C1 segment of cervical spinal cord (tissue), 14 donors: ENCODE data around the gene GPC6.

Source experiments
- DNase-seq, 14 donors: peaks; one replicate each; lab custom pipeline; 2025; lab: John Stamatoyannopoulos, UW

Gene GPC6

GRCh38 chr13:94112731-94113130 is 886.1 kb downstream of the GPC6 start:
- no peak for DNase-seq

DNA sequence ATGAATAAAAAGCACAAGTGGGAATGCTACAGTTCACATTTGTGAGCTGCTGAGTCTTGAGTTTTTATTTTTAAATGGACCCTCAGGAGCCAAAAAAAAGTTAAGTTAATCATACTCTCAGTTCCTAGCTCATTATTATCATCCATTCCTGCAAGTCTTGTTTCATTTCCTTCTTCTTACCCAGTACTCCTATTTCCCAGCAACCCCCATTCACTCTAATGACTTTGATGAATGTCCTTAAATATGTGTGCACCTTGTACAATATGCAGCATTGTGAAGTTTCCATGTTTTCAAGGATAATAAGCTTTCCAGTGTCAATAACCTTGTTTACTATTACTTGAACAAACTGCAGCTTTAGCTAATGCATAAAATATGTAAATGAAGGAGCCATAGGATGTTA is 886.6 kb downstream of the GPC6 start:
- no peak for DNase-seq

- DNase-seq, result no peak
These were observed 887.6 kb downstream of the GPC6 start for GRCh38 chr13:94114166-94114565.

DNA sequence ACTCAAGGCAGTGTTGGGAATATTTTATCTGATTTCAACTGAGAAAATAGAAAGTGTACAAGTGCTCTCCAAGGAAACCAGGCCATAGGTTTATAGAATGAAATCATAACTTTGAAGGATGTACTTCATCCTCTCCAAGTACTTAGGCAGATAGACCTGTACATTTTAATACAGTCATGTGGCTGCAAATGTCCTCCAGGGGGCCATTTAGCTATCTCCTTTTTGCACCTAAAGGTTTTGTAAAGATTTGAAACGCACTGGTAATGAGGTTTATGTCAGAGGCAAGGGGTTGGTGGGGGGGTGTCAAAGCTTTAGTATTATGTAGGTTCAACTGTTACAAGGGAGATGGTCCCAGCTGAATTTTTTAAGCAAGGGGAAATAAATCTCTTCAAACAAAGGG is 888.4 kb downstream of the GPC6 start:
- DNase-seq, result no peak

DNA sequence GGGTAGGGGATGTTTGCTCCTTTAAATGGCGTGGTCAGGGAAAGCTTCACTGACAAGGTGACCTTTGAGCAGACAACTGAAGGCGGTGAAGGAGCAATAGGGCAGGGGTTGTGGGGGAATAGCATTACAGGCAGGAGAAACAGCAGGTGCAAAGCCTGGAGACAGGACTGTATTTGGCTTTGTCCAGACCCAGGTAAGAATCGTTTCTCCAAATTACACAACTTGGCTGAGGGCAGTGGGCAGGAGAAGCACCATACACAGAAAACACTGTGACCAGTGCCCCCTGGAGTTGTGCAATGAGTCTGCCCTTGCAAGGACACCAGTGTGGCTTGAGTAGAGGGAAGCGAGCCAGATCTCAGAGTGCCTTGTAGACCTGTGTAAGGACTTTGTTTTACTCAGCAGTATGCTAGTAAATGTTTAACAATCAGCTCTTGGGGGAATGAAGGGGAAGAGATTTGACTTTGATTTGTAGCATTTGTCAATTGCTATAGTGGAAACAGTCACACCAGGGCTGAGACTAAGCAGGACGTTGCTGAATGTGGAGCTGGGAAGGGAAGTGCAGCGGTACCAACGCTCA is 892.8 kb downstream of the GPC6 start:
- no peak for DNase-seq

GRCh38 chr13:94120878-94121277 is 894.3 kb downstream of the GPC6 start:
- no peak for DNase-seq

DNA sequence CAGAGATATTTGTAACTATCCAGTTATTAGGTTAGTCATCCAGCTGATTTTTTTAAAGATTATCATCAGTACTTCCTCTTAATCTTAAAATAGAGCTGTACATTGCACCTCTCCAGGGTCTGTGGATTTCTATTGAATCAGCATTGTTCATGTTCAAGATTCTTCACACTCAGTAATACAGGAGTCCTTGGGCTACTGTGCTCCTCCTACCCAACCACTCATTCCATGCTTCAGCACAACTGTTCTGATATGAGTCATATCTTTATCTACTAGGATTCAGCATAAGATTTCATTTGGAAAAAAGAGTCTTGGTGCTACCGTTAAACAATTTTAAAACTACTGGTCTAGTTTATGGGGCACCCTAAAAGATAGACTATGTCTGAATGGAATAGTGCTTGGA is 895.1 kb downstream of the GPC6 start:
- DNase-seq, result no peak

DNA sequence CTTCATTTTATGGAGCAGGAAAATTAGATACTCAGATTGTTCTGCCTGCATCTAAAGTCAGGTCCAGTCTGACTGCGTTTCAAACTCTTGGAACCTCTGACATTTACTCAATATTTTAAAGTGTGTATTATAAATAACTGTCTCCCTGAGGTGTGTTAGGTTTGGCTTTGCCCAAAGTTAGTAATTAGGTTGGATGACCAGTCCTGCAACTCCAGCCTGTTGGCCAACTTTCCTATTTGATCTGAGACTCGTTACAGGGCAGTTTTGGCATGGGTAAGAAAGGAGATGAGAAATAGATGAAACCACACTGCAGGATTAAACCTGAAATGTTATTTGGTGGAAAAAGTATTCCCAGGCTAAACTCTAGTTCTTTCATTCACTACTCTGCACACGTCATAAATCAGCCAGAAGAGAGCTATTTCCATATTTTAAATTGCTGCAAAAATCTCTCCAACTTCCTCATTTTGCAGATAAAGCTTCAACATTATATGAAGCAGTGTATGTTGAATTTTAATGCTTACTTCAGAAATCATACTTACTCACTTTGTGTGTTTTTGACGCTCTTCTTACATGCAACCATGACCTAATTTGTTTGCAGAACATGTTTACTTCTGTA is 895.8 kb downstream of the GPC6 start:
- no peak for DNase-seq

GRCh38 chr13:94123557-94123956 is 897.0 kb downstream of the GPC6 start:
- DNase-seq, result no peak

GRCh38 chr13:94128430-94128829 is 901.8 kb downstream of the GPC6 start:
- peak in 9 of 14 donors; percentile 2 to 41 (median 14) for DNase-seq

DNA sequence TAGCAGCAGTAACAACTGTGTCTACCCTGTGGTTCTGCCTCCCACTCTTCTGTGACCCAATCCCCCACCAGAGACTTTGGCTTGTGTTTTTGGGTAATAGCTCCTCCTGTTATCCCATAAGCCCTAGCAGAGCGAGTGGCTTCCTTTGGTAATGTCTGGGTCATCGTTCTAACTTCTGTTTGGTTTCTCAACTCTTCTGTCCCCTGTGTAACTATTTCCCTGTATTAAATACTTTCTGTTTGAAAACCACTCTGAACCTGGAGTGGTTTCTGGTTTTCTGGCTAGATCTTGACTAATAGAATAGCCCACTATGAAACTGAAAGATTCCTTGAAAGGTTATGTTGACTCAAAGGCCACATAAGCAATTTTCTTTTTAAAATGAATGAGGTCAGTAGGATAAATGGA is 902.9 kb downstream of the GPC6 start:
- no peak for DNase-seq

DNA sequence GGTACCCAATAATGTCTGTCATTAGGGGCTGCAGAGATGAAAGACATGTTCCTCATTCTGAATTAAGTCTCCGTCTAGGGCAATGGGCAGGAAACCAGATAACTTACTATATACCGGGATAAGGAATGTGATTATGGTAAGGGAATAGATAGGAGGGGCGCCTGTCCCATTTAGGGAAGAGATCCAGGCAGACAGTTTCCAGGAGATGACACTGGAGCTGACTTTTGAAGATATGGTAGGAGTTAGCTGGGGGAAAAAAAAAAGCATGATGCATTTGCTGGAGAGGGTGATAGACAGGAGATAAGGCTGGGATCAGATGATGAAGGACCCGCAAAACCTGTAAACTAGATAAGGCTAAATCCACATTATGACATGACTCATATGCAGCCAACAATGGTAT is 912.2 kb downstream of the GPC6 start:
- no peak for DNase-seq

DNA sequence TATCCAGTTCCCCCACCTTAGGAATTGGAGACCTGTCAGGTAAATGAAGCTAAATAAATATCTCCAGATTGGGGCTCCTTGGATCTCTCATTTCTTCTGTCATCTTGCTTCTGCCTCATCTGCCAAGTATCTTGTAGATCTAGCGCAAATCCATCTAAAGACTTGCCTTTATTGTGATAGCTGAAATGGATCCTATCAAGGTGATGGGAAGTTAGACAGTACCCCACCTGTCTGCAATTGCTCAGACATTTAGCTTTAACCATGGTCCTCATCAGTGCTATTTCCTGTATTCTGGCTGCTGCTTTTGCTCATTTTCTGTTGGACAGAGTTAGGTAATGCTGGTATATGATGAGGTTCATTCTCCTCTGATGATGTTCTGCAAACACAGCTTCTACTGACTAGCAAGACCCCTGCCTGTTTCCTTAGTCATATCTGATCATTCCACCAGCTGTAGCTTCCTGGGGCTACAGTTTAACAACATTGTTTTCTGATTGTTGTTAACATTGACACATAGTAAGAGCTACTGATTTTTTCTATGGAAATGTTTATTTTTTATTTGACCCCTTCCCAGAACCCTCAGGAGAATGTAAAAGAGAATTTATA is 912.9 kb downstream of the GPC6 start:
- DNase-seq, result no peak

- DNase-seq, result no peak
These were observed 913.4 kb downstream of the GPC6 start for GRCh38 chr13:94140027-94140426.

- DNase-seq, result no peak
These were observed 913.9 kb downstream of the GPC6 start for GRCh38 chr13:94140511-94140910.

GRCh38 chr13:94143624-94144350 is 917.2 kb downstream of the GPC6 start:
- DNase-seq, result no peak

DNA sequence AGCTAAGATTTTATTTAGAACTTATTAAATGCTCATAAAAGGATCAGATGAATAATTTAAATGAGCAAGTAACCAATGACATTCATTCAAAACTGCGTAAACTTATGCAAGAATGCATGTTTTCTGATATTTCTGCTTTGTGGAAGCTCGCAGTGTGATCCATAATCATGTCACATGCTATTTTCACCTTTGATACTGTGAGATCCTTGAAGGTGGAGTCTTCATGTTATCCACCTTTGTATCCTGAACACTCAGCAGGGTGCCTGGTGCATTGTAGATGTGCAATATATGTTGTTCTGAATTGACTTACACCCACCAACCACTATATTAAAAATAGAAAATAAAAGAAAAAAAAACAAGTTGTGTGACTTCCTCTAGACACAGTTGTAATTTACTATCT is 919.4 kb downstream of the GPC6 start:
- no peak for DNase-seq

DNA sequence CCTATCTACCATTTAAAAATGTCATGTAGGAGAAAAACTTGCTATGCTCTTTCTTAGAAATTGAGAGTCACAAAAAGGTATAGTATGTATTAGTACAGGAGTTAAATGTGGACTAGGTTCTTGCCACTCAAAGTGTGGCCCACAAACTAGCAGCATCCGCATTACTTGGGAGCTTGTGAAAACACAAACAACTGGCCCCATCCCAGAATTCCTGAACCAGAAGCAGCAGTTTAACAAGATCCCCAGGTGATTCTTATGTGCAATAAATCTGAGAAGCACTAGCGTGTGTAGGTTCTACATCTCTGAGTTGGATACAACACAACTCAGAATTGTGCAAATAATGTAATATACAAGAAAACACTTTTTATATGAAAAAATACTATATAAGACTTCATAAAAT is 927.0 kb downstream of the GPC6 start:
- DNase-seq, result no peak

- no peak for DNase-seq
These were observed 927.8 kb downstream of the GPC6 start for GRCh38 chr13:94154367-94154766.

- peak in 2 of 14 donors; percentile 11 to 29 for DNase-seq
These were observed 931.2 kb downstream of the GPC6 start for GRCh38 chr13:94157705-94158218.

DNA sequence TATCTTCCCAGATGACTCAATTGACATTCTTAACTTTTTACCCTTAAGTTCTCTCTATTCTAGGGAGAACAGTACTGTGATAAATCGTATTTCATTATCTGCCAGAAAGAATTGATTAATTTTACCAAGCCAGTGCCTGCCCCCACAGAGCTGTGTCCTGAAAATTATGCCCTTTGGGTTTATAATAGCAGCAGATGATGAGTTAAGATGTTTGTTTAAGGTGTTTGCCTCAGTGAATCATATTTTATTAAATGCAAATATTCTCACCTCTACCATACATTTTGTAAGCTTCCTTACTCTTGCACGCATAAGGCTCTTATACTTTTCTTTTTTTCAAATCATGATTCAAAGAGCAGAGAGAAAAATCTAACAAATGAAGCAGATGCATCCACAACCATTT is 934.3 kb downstream of the GPC6 start:
- DNase-seq, result no peak

DNA sequence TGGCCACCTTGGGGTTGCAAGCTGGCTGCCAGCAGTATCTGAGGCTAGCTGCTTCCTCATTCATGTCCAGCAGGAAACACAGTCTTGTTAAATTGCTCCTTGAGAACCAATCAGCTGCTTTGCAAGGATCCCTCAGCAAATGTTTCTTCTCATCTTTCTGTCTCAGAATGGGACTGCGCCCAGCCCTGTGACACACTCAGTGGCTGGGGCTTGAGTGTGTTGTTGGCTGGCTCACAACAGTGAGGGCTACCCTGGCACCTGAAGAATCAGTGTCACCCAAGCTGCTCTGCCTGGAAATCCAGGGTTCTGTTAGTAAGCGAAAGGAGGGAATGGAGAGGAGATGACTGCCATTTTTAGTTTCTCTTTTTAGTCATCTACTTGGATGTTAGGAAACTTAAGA is 935.7 kb downstream of the GPC6 start:
- DNase-seq, result peak in 1 of 14 donors; percentile 3

GRCh38 chr13:94163535-94163934 is 936.9 kb downstream of the GPC6 start:
- DNase-seq, result no peak
